ENCODE data around the gene ASCL4.
A peak's percentile ranks its signal among the peaks of the same experiment; 100 is the strongest.
"Not testable (repeated sequence)": the region's sequence is repeated elsewhere in the genome, so short reads cannot be mapped to it uniquely, and the experiment has no call there.

ASCL4 gene

GRCh38 chr12:107774349-107775029, at the start of gene ASCL4:
Gene ASCL4 (plus strand): TSS chr12:107774704. CDS start chr12:107775219, 515 bp downstream.
- no peak within 1 kb of the TSS for H3K27ac ChIP-seq
- no peak for TF ChIP-seq CTCF (conservative IDR thresholded peaks at IDR 0.05; ENCODE audit: low read depth)
- DNase-seq (ENCODE audit: low spot score) = no peak
- CTCF ChIA-PET = no interaction called here
- POLR2A ChIA-PET (ENCODE audit: low non-redundant PET) = no interaction called here

GRCh38 chr12:107727327-107727726, 47.2 kb upstream of the ASCL4 start:
- CTCF ChIA-PET; H3K27ac ChIP-seq; POLR2A ChIA-PET (ENCODE audit: low non-redundant PET); DNase-seq (ENCODE audit: low spot score): not testable (repeated sequence)

- H3K27ac ChIP-seq; POLR2A ChIA-PET (ENCODE audit: low non-redundant PET); CTCF ChIA-PET; DNase-seq (ENCODE audit: low spot score): not testable (repeated sequence)
Observed at GRCh38 chr12:107727742-107728141, 46.8 kb upstream of the ASCL4 start.

- ChIA-PET POLR2A (ENCODE audit: low non-redundant PET) (no interaction called here), CTCF (no interaction called here)
- no peak overlapping the region for H3K27ac ChIP-seq
- no peak for DNase-seq (ENCODE audit: low spot score)
- no peak for TF ChIP-seq CTCF (conservative IDR thresholded peaks at IDR 0.05; ENCODE audit: low read depth)
Observed at GRCh38 chr12:107730618-107731341, 43.7 kb upstream of the ASCL4 start.

GRCh38 chr12:107731366-107731765, 43.1 kb upstream of the ASCL4 start:
- ChIA-PET POLR2A (ENCODE audit: low non-redundant PET) (no interaction called here), CTCF (interaction anchor here (0.7 to 1.0 kb wide), 2 partner anchors 10 to 252 kb away, joined by 3 to 4 read pairs; no protein-coding TSS in a partner anchor)
- TF ChIP-seq CTCF (conservative IDR thresholded peaks at IDR 0.05; ENCODE audit: low read depth) = no peak
- no peak overlapping the region for H3K27ac ChIP-seq
- DNase-seq (ENCODE audit: low spot score) = peak; percentile 13

- no peak for TF ChIP-seq CTCF (conservative IDR thresholded peaks at IDR 0.05; ENCODE audit: low read depth)
- ChIA-PET POLR2A (ENCODE audit: low non-redundant PET) (no interaction called here), CTCF (interaction anchor here (0.9 to 1.0 kb wide), 2 partner anchors 9 to 11 kb away, joined by 3 read pairs; no protein-coding TSS in a partner anchor)
Observed at GRCh38 chr12:107732365-107732764, 42.1 kb upstream of the ASCL4 start.

GRCh38 chr12:107734139-107734538, 40.4 kb upstream of the ASCL4 start:
- CTCF ChIA-PET = no interaction called here
- TF ChIP-seq CTCF (conservative IDR thresholded peaks at IDR 0.05; ENCODE audit: low read depth) = no peak
- no peak overlapping the region for H3K27ac ChIP-seq
- POLR2A ChIA-PET (ENCODE audit: low non-redundant PET) = no interaction called here
- DNase-seq (ENCODE audit: low spot score) = no peak

More at GRCh38 chr12:107732365-107732764, 42.1 kb upstream of the ASCL4 start:
- H3K27ac ChIP-seq = no peak overlapping the region
- DNase-seq (ENCODE audit: low spot score) = no peak

Data from RWPE1 (cell line).